ENCODE measurements around the gene PLEKHG7.
"Not testable (repeated sequence)": the region's sequence is repeated elsewhere in the genome, so short reads cannot be mapped to it uniquely, and the experiment has no call there.

The PLEKHG7 gene

GRCh38 chr12:92715625-92716024 is 12.8 kb downstream of the PLEKHG7 start:
- DNase-seq = no peak

- DNase-seq = no peak
Observed at GRCh38 chr12:92717202-92717601, 14.4 kb downstream of the PLEKHG7 start.

GRCh38 chr12:92718483-92718990 is 15.7 kb downstream of the PLEKHG7 start:
- no peak for DNase-seq

GRCh38 chr12:92719674-92720073 is 16.9 kb downstream of the PLEKHG7 start:
- DNase-seq = no peak

- no peak for DNase-seq
Observed at GRCh38 chr12:92721130-92721529, 18.3 kb downstream of the PLEKHG7 start.

GRCh38 chr12:92721656-92722055 is 18.9 kb downstream of the PLEKHG7 start:
- no peak for DNase-seq

- DNase-seq = no peak
Observed at GRCh38 chr12:92722897-92723296, 20.1 kb downstream of the PLEKHG7 start.

- DNase-seq = no peak
Observed at GRCh38 chr12:92726850-92727249, 24.1 kb downstream of the PLEKHG7 start.

- DNase-seq = no peak
Observed at GRCh38 chr12:92729773-92730305, 27.1 kb downstream of the PLEKHG7 start.

GRCh38 chr12:92730758-92731157 is 28.0 kb downstream of the PLEKHG7 start:
- DNase-seq = no peak

- no peak for DNase-seq
Observed at GRCh38 chr12:92732216-92732615, 29.4 kb downstream of the PLEKHG7 start.

- no peak for DNase-seq
Observed at GRCh38 chr12:92732716-92733115, 29.9 kb downstream of the PLEKHG7 start.

- DNase-seq = no peak
Observed at GRCh38 chr12:92733181-92733580, 30.4 kb downstream of the PLEKHG7 start.

GRCh38 chr12:92733661-92734060 is 30.9 kb downstream of the PLEKHG7 start:
- DNase-seq = no peak

GRCh38 chr12:92735131-92735721 is 32.4 kb downstream of the PLEKHG7 start:
- DNase-seq = no peak

GRCh38 chr12:92736605-92737004 is 33.8 kb downstream of the PLEKHG7 start:
- no peak for DNase-seq

- DNase-seq = no peak
Observed at GRCh38 chr12:92737855-92738850, 35.4 kb downstream of the PLEKHG7 start.

- DNase-seq = no peak
Observed at GRCh38 chr12:92739113-92739512, 36.3 kb downstream of the PLEKHG7 start.

- no peak for DNase-seq
Observed at GRCh38 chr12:92740411-92740810, 37.6 kb downstream of the PLEKHG7 start.

GRCh38 chr12:92743026-92743425 is 40.2 kb downstream of the PLEKHG7 start:
- no peak for DNase-seq

GRCh38 chr12:92745856-92746550 is 43.2 kb downstream of the PLEKHG7 start:
- no peak for DNase-seq

GRCh38 chr12:92747151-92747550 is 44.4 kb downstream of the PLEKHG7 start:
- DNase-seq = no peak

- not testable (repeated sequence) for DNase-seq
Observed at GRCh38 chr12:92749691-92750090, 46.9 kb downstream of the PLEKHG7 start.

Measured in activated CD8-positive, alpha-beta memory T cell treated with anti-CD3 and anti-CD28 coated beads for 24 hours (primary cell).